DMS153 (cell line): ENCODE measurements around the gene PIK3CA.
A peak's percentile ranks its signal among the peaks of the same experiment; 100 is the strongest.

Experiments used
- DNase-seq: peaks from one replicate; lab custom pipeline; 2025; lab: John Stamatoyannopoulos, UW

PIK3CA gene

DNA sequence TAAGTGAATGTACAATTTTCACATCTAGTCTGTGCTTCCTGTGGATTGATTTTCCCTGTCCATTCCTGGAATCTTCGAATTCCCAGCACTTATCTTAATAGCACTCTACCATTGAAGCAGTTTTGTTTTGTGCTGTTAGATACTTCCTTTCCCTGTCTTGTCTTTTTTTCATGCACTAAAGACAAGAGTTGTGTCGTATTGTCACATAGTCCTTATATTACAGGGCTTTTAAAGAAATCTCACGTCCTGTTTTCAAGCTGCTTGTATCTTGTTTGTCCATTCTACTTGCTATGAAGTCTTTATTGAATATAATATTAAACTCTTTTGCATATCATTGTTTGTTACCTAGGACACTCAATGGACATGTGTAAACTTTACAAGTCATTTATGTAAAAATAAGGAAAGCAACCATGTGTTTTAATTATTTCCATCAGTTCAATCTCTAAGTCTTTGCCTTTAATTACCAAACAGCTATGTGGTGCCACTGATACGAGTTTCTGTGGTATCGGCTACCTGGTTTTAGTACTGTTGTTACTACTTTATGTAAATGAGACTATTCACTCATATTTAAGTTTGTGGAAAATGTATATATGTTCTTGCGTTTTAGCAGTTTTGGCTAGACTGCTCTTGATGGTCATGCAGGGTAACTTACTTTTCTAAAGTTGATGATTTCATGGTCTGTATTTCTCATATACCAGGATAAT is 10.3 kb downstream of the PIK3CA start:
- no peak for DNase-seq

DNA sequence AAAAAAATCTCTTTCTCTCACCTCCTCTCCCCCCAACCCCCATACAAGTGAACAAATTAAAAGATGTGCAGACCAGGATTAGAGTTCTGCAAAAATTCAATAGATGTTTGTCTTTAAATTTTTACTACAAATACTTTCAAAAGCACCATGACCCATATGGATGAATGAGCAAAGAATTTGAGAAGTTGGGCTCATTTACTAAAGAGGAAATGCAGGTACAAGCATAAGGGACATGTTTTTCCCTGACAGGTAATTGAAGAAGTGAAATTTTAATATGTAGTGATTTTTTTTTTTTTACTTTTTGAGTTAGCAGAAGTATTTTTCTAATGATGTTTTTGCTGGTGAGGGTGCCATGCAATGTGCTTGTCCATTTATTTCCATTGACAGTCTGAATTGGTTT is 15.3 kb downstream of the PIK3CA start:
- DNase-seq: no peak

DNA sequence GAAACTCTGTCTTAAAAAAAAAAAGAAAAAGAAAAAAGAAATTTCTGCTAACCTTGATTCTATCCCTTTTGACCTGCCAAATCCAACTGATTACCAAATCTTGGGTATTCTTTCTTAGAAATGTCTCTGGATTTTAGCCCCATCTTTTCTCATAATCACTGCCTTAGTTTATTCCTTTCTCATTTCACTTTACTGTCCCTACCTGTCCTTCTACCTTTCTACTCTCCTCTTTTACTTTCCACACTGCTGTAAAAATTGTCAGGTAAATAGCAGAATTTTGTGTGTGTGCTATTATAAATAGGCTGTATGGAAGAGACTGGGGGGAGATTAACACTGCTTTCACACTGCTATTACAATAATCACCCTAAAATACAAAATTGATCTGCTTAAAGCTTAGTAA is 16.7 kb downstream of the PIK3CA start:
- DNase-seq: no peak

DNA sequence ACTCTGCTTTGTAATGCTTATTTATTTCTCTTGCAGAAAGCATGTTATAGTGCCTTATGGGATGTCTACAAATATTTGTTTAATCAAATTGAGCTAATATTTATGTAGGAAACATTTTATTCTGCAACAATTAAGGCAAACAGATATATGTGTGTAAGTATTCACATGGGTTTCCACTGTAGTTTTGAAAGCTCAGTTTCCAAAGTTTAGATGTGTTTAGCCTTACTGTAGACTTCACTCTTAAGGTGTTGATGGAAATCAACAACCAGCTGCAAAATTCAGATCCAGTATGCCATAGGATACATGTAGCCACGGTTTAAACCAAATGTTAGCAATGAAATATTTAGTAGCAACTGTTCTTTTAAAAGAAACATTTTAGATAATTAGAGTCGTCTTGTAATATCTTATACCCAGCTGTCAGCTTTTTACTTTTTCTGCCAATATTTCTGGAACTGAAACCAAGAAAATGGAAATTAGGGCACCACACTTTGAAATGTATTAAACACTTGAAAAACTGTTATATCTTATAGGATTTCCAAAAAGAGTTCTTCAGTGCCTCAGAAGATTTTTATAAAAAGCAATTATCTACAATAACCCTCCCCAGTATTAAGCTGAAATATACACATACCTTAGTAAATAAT is 18.5 kb downstream of the PIK3CA start:
- DNase-seq: no peak

DNA sequence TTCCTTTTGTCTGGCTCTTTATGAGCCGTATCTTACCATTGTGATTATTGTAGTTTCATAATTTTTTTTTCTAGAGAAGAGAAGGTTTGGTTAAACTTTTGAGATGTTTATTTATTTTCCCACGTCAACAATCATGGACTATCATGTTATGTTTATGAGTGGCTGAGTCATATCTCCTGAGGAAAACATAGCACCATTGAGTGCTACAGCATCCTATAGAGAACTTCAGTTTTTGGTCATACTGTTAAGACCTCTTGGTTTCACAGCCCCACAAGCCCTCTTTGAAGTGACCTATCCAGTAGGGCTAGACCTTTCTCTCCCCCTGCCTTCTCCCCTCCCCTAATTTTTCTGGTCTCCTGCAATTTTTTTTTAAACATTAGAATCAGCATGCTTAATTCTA is 20.8 kb downstream of the PIK3CA start:
- no peak for DNase-seq

DNA sequence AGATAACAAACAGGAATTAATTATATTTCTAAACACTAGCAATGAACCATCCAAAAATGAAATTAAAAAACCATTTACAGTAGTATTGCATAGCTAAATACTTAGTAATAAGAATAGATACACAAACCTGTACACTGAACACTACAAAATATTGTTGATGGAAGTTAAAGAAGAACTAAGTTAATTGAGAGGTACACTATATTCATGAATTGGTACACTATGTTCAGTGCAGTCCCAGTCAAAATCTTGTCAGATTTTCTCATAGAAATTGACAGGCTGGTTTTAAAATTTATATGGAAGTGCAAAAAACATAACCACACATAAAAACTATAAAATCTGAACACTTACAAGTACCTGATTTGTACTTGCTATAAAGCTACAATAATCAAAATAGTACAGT is 24.4 kb downstream of the PIK3CA start:
- DNase-seq: no peak

DNA sequence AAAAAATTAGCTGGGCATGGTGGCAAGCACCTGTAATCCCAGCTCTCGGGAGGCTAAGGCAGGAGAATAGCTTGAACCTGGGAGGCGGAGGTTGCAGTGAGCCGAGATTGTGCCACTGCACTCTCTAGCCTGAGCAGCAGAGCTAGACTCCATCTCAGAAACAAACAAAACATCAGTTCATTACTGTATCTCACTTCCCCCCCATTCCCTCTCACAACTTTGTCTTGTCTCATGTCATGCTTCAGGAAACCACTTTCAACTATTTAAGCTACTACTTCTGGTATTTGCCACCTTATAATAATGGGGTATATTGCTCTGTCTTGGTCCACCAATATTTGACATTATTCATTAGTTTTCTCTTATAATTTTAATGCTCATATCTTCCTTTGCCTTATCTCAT is 26.2 kb downstream of the PIK3CA start:
- DNase-seq: no peak

DNA sequence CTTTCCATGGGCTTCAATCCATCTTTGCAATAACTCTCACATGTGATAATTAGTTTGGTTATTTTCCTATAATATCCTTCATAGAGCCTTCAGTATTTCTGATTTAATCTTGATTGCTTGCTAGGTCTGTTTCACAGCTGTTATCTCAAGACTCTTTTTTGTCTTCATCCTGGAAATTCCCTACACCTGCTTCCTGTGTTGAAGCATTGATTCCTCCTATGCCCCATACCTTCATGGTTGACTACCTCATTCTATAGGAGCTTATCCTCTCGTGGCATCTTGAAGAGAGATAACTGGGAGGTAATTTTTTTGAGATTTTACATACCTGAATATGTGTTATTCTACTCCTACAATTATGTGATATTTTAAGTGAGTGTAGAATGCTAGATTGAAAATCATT is 26.7 kb downstream of the PIK3CA start:
- DNase-seq: no peak

DNA sequence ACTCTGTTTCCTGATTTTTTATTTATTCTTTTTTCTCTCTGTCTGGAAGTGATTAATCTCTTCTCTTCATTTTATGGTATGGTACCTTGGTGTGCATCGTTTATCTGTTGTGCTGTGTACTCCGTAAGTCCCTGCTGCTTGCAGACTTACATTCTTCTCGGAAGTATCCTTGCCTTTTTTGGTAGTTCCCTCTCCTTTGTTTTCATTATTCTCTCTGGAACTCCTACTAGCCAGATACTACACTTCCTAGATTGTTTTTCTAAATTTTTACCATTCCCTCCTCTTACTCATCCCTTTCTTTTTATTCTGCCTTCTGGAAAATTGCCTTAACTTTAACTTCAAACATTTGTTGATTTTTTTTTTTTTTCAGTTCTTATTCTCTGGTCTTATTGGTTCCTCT is 27.2 kb downstream of the PIK3CA start:
- no peak for DNase-seq

DNA sequence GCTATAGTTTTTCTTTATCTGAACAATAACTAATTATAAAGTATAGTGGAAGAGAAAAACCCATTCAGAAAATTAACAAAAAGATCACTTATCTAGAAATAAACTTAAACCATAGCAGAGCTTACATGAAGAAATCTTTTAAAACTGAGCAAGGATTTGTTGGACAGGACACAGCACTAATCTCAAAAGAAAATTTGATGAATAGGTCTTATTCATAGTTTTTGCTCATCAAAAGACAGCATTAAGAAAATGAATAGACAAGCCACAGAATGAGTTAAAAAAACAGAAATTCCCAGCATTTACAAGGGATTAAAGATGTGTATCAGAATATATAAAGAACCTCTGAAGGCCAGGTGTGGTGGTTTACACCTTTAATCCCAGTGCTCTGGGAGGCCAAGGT is 29.5 kb downstream of the PIK3CA start:
- no peak for DNase-seq

DNA sequence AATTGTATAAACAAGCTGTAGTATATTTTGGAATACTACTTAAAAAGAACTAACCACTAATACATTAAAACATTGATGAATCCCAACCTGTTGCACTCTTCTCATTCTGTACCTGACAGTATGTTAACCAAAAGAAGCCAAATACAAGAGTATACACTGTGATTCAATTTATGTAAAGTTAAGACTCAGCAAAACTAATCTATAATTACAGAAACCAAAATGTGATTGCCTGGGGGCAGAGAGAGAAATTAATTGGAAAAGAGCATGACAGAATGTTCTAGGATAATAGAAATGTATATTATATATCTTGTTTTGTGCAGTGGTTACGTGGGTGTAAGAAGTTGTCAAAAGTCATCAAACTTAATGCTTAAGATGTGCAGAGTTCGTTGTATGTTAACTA is 31.1 kb downstream of the PIK3CA start:
- DNase-seq: no peak

DNA sequence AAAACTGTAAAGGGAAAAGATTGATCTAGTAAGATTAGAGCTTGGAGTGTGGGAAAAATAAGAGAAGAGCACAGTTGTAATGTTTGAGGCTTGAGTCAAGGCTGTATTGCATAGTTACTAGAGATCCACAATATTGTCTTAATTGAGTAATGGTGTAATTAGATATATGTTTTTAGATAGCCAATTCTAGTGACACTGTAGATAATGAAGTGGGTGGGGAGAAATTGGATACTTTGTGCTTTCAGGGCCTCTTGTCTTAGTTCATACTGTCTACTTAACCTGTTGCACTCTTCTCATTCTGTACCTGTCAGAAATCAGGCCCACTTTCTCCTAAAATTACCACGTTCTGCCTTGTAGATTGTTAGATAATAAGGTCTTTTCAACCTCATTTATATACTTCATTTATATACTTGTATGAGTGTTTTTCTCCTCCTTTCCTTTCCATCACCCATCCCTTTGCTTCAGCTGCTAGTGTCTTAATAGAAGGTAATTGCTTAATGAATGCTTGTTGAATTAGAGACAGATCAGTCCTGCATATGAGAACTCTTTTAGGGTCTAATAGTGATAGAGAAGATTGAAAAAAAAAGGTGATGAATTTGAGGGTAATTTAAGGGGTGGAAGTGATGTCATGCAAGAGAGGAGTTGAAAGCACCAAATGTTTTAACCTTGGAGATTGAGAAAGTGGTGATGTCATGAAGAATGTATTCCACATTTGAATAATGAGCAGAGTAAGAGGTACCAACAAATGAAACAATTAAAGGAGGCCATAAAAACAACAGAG is 32.0 kb downstream of the PIK3CA start:
- peak; percentile 25 for DNase-seq

DNA sequence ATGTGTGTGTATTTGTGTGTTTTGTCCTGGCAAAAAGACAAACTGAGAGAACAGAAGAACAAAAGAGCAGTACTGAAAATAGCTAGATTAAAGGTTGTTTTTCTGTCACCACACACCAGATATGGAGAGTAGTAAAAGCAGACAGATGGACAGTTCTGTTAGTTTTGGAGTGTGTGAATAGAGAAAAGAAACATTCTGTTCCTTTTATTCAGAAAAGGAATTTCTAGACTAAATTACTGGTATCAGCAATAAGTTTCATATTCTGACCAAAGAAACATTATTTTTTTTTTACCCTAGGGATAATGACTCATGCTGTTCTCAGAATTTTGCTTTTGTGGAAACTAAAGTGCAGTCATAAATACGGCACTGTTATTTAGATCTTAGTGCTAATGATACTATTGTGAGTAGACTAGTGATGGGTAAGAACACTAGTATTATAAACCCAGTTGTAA is 32.9 kb downstream of the PIK3CA start:
- DNase-seq: no peak

DNA sequence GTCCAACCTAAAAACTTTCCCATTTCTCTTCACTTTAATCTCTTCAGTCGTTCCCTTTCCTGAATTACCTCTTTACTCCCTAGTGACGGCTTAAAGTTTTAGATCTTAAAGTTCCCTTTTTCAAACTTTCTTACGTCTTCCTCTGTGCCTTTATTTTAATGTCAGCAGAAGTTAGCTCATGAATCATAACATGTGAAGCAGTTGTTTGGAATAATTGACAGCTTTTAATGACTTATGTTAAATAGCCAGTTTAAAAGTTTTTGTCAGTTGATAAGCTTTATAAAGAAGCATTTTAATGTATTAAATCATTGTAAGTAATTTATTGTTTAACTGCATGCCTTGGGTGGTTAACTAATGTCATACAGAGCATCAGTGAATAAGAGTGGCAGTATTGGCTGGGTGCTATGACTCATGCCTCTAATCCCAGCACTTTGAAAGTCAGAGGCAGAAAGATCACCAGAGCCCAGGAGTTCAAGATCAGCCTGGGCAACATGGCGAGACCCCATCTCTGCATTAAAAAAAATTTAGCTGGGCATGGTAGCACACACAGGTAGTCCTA is 33.9 kb downstream of the PIK3CA start:
- DNase-seq: no peak

DNA sequence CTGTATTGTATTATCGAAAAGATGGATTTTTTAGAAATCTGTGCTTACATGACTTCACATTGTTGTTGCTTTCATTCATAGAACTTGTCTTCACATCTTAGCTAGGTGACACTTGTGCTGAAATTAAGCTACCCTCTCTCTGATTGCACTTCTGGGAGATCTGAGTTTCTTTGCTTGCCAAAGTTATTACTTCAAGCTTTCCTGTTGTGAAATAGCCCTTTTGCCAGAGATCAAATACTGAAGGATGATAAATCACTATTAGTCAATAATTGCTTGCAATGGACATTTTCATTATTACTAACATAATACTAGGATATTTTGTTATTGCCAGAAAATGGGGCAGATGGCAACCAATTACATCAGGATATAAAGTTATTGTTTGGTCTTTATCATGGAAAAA is 34.7 kb downstream of the PIK3CA start:
- no peak for DNase-seq

DNA sequence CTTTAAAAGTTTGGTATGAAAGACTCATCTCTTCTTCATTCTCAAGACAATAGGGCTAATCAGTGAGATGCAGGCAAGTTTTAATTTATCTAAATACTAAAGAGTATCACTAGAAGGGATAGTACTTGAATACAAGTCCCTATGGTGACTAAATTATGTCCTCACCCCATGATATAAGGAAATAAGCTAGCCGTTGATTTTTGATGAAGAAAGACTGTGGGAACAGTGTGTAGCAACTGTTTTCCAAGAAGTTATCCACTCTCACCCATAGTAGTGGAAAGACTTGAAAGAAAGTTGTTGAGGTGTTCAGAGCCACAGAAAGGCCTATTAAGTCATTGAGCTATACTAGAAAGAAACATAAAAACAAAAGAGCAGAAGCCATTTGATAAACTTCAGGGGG is 36.7 kb downstream of the PIK3CA start:
- DNase-seq: no peak

DNA sequence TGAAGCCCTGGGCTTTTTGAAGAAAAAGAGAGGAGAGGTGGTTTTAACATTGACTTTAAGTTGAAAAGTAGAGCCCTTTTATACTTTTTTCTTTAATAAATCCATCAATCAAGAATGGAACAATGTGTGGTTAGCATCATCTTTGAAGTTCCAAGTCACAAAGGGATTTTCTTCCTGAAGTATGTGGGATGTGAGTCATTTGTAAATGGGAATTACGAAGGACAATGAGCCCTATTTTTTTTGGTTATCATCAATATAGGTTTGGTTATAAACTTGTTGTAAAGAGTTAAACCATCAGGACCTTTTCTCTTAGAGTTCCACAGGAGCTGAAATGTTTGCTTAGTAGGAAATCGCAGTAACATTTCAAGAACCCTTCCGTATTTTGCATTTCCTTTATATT is 38.3 kb downstream of the PIK3CA start:
- no peak for DNase-seq

DNA sequence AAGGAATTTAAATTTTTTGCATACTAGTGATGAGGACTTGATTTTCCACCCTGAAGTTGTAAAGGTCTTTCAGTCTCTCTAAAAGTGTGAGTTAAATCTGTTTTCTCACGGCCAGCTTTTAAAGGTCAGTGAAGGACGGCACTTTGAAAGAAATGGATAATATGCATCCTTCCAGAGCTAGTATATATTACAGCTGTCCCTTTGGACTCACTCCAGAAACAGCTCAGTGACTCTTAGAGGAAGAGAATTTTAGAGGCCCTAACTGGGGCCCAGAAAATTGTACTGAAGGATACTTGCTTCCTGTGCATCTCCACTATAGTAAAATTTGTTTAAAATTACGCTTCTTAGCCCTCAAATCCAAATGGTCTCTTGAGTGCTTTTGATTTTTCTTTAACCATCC is 41.6 kb downstream of the PIK3CA start:
- DNase-seq: no peak

DNA sequence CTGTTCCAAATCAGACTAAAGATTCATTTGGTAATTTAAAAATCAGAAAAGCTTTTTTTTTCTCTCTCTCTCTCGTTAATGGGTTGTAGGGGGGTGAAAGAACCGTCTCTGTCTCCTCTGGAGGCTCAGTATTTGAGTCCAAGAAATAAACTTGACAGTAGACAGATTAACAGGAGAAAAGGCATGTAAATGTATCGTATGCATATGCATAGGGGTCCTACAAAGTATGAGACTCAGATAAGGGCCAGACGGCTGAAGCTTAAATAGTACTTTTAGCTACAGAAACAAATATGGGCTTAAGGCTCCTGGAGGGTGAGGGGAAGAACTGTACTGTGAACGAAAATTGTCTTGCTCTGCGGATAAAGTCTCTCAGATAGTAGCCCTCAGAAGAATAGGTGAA is 42.4 kb downstream of the PIK3CA start:
- DNase-seq: no peak

DNA sequence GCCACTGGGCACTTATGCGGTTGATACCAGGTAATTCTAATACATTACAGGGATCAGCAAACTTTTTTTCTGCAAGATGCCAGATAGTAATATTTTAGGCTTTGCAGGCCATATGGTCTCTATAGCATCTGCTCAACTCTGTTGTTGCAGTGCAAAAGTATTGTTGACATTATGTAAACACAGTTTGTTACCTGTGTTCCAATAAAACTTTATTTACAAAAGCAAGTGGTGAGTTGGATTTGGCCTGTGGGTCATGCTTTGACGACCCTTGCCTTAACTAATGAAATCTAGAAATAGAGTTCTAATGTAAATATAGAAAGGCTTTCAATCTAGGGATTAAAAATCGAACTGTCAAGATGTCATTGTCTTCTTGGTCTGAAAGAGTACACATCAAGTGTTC is 44.4 kb downstream of the PIK3CA start:
- DNase-seq: no peak

DNA sequence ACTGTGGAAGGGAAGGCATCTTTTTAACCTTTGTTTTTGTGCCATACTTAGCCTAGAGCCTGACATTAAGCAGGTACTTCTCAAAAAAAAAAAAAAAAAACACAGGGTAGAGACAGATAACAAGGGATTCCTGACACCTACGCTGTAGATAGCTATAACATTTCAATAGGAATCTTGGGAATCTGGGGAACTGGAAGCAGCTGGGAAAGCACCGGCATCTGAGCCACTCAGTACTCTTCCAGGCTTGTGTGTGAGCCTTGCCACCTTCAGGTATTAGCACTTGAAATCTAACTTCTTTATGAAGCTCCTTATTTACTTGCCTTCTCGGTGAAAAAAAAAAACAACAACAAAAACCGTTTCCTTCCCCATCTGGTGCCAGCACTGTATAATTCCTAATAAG is 46.8 kb downstream of the PIK3CA start:
- DNase-seq: no peak

DNA sequence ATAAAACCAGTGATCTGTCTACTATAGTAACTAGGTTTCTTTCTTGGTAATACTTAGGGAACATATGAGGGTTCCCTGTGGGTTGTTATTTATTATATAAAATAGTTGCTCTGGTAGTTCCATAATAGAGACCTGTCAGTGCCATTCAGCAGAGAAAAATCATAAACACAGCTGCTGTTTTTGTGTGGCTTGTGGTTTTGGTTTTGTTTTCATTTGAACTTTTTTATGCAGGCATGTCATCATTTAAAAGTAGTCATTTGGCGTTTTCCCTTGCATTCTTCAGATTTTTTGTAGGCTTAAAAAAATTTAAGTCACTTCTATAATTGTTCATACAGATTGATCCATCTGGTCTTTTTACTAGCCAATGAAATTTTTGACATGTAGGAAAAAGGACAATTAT is 47.9 kb downstream of the PIK3CA start:
- no peak for DNase-seq

DNA sequence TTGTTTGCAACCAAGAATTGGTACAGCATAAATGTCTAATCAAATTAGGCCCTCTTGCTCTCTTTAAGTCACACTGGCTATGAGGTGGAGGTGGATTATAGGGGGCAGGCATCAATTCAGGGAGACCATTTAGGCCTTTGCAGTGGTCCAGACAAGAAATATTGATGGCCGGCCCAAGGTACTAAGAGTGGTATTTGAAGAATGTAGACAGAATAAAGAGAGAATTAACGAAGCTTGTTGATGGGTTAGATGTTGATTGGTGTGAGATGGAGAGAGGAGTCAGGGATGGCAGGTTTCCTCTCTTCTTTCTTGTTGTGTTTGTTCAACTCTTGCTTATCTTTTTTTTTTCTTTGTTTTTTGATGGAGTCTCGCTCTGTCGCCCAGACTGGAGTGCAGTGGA is 48.5 kb downstream of the PIK3CA start:
- no peak for DNase-seq
